GM23338 (cell line): ENCODE results near the gene FAM118B. TPM values are rescaled to one million over a fixed set of nuclear protein-coding genes. Genes with fewer than 3 reads are reported as not detected.

Experiments used
- ATAC-seq: fragments of 200-7000 bp; cut with Tn5 transposase; 3 replicates; pipeline ENCODE4 v1.9.1; 2020
- DNase-seq: peaks from one replicate; pipeline ENCODE4 v3.0.0-alpha.2; 2015; ENCODE audit warnings: low spot score
- H2AFZ ChIP-seq: fragments of 200-600 bp; sonication (generic); 2 replicates; pipeline ENCODE4 v1.8.0; 2016; ENCODE audit warnings: antibody characterized with exemption, mild to moderate bottlenecking, moderate library complexity
- H3F3A ChIP-seq: fragments of 200-600 bp; sonication (generic); replicated peaks from 2 replicates; pipeline ENCODE4 v1.8.0; 2017; ENCODE audit warnings: antibody characterized with exemption, mixed run types, low read depth
- H3K27ac ChIP-seq: fragments of 200-600 bp; sonication (generic); 2 replicates; pipeline ENCODE4 v1.6.1; 2016; ENCODE audit warnings: low read depth
- H3K27me3 ChIP-seq: fragments of 200-600 bp; sonication (generic); 2 replicates; pipeline ENCODE4 v1.8.0; 2016; ENCODE audit warnings: mild to moderate bottlenecking, mixed run types, moderate library complexity; ENCODE audit not compliant: insufficient read depth
- H3K36me3 ChIP-seq: fragments of 200-600 bp; sonication (generic); 2 replicates; pipeline ENCODE4 v1.8.0; 2016; ENCODE audit warnings: mild to moderate bottlenecking; ENCODE audit not compliant: insufficient read depth
- H3K4me1 ChIP-seq: fragments of 200-600 bp; sonication (generic); 2 replicates; pipeline ENCODE4 v1.8.0; 2016; ENCODE audit warnings: mild to moderate bottlenecking, moderate library complexity; ENCODE audit not compliant: insufficient read depth
- H3K4me2 ChIP-seq: fragments of 200-600 bp; sonication (generic); 2 replicates; pipeline ENCODE4 v1.7.1; 2017; ENCODE audit warnings: mixed run types
- H3K4me3 ChIP-seq: fragments of 200-600 bp; sonication (generic); 2 replicates; pipeline ENCODE4 v1.6.1; 2016; ENCODE audit warnings: mixed run types
- H3K79me2 ChIP-seq: fragments of 200-600 bp; sonication (generic); replicated peaks from 2 replicates; pipeline ENCODE4 v1.8.0; 2017; ENCODE audit warnings: mild to moderate bottlenecking; ENCODE audit not compliant: insufficient read depth
- H3K9me2 ChIP-seq: fragments of 200-600 bp; sonication (generic); 2 replicates; pipeline ENCODE4 v1.8.0; 2017; ENCODE audit not compliant: insufficient read depth
- H4K20me1 ChIP-seq: fragments of 200-600 bp; sonication (generic); replicated peaks from 2 replicates; pipeline ENCODE4 v1.8.0; 2017; ENCODE audit warnings: mild to moderate bottlenecking; ENCODE audit not compliant: insufficient read depth
- H3K27ac Mint-ChIP-seq: 2 replicates; pipeline ENCODE4 v1.8.0; 2020; ENCODE audit warnings: inconsistent platforms, mild to moderate bottlenecking, moderate library complexity, mixed read lengths
- H3K27me3 Mint-ChIP-seq: 3 replicates; pipeline ENCODE4 v1.8.0; 2022; ENCODE audit warnings: low read depth, mild to moderate bottlenecking, moderate library complexity, mixed read lengths, inconsistent platforms; ENCODE audit not compliant: insufficient read depth, poor library complexity
- H3K36me3 Mint-ChIP-seq: 3 replicates; pipeline ENCODE4 v1.8.0; 2021; ENCODE audit warnings: low read depth, mild to moderate bottlenecking, inconsistent platforms, moderate library complexity, mixed read lengths
- H3K4me1 Mint-ChIP-seq: 3 replicates; pipeline ENCODE4 v1.8.0; 2020; ENCODE audit warnings: mild to moderate bottlenecking, inconsistent platforms, mixed read lengths
- H3K4me3 Mint-ChIP-seq: 3 replicates; pipeline ENCODE4 v1.8.0; 2021; ENCODE audit warnings: moderate library complexity, mild to moderate bottlenecking, inconsistent platforms, mixed read lengths
- H3K9me3 Mint-ChIP-seq: 3 replicates; pipeline ENCODE4 v1.8.0; 2020; ENCODE audit warnings: moderate library complexity, mild to moderate bottlenecking, inconsistent platforms, mixed read lengths
- CREB1 ChIP-seq: fragments of 250-450 bp; sonication (Bioruptor Pico); IDR thresholded peaks from 2 replicates; pipeline ENCODE4 v1.5.0; 2020; ENCODE audit warnings: low read depth, mild to moderate bottlenecking, moderate library complexity
- EZH2phosphoT487 ChIP-seq: fragments of 200-600 bp; sonication (generic); IDR thresholded peaks from one replicate; pipeline ENCODE4 v1.8.1; 2018; ENCODE audit warnings: antibody characterized with exemption; ENCODE audit not compliant: unreplicated experiment
- JUNB ChIP-seq: IDR thresholded peaks from one replicate; pipeline ENCODE4 v1.6.1; 2016; ENCODE audit warnings: antibody characterized with exemption; ENCODE audit not compliant: unreplicated experiment
- NANOG ChIP-seq: IDR thresholded peaks from 2 replicates; pipeline ENCODE4 v1.6.1; 2016; ENCODE audit warnings: antibody characterized with exemption, borderline replicate concordance
- POLR2AphosphoS5 ChIP-seq: IDR thresholded peaks from 2 replicates; pipeline ENCODE4 v1.6.1; 2016; ENCODE audit warnings: antibody characterized with exemption, low read depth
- ZNF114 ChIP-seq: fragments of 250-450 bp; sonication (Bioruptor Pico); IDR thresholded peaks from 2 replicates; pipeline ENCODE4 v1.5.0; 2020; ENCODE audit warnings: mild to moderate bottlenecking, moderate library complexity
- polyA plus RNA-seq: library from polyadenylated mRNA; unstranded; fragments of >200 nt; fragmentation: Nextera tagmentation; extraction: Ambion mirVana; gene quantifications from 2 replicates; pipeline ENCODE4 v1.2.1, GENCODE V29; 2016
- total RNA-seq: library from RNA; depleted of rRNA; stranded (reverse); fragments of >200 nt; shearing (Covaris generic); gene quantifications from 2 replicates; pipeline ENCODE4 v1.2.3, GENCODE V29; 2014
- TF ChIP-seq, protein P1 (sequence below): IDR thresholded peaks from 2 replicates; pipeline ENCODE4 v1.6.1; 2016; ENCODE audit warnings: antibody characterized with exemption
- TF ChIP-seq, protein P2 (sequence below): fragments of 250-450 bp; sonication (Bioruptor Pico); IDR thresholded peaks from 2 replicates; pipeline ENCODE4 v1.5.0; 2020; ENCODE audit warnings: mild to moderate bottlenecking, moderate library complexity
- TF ChIP-seq, protein P3 (sequence below): IDR thresholded peaks from one replicate; pipeline ENCODE4 v1.6.1; 2018; ENCODE audit warnings: antibody characterized with exemption; ENCODE audit not compliant: unreplicated experiment

The FAM118B gene
- total and polyA plus RNA-seq, 2 experiments from 2014 or later: 33.7 to 43.4 TPM

DNA sequence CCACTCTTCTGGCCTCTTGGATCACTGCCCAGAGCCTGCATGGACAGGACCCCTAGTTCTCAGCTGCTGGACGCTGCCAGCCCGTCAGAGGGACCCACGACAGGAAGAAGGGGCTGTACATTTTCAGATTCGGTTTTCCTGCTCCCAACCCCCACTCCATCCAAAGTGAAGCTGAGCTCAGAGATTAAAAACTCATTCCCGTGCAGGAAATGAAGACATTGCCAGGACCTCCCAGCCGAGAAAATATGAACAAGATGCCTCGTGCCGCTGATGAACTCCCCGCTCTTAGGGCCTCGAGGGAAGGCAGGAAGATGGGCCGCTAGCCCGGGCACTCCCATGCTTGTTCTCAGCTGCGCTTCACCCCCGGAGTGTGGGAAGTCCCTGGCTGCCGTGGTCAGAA is 36.2 kb upstream of the FAM118B start:
- no peaks in the 10 kb centered on the region for H3K27me3 ChIP-seq
- no peak overlapping the region for H2AFZ ChIP-seq
- TF ChIP-seq JUNB (no peak), POLR2AphosphoS5 (no peak), ZNF114 (no peak), NANOG (no peak), CREB1 (CRISPR knock-in tag) (no peak), EZH2phosphoT487 (no peak)
- TF ChIP-seq, protein P1, sequence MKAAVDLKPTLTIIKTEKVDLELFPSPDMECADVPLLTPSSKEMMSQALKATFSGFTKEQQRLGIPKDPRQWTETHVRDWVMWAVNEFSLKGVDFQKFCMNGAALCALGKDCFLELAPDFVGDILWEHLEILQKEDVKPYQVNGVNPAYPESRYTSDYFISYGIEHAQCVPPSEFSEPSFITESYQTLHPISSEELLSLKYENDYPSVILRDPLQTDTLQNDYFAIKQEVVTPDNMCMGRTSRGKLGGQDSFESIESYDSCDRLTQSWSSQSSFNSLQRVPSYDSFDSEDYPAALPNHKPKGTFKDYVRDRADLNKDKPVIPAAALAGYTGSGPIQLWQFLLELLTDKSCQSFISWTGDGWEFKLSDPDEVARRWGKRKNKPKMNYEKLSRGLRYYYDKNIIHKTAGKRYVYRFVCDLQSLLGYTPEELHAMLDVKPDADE: no peak
- TF ChIP-seq, protein P2, sequence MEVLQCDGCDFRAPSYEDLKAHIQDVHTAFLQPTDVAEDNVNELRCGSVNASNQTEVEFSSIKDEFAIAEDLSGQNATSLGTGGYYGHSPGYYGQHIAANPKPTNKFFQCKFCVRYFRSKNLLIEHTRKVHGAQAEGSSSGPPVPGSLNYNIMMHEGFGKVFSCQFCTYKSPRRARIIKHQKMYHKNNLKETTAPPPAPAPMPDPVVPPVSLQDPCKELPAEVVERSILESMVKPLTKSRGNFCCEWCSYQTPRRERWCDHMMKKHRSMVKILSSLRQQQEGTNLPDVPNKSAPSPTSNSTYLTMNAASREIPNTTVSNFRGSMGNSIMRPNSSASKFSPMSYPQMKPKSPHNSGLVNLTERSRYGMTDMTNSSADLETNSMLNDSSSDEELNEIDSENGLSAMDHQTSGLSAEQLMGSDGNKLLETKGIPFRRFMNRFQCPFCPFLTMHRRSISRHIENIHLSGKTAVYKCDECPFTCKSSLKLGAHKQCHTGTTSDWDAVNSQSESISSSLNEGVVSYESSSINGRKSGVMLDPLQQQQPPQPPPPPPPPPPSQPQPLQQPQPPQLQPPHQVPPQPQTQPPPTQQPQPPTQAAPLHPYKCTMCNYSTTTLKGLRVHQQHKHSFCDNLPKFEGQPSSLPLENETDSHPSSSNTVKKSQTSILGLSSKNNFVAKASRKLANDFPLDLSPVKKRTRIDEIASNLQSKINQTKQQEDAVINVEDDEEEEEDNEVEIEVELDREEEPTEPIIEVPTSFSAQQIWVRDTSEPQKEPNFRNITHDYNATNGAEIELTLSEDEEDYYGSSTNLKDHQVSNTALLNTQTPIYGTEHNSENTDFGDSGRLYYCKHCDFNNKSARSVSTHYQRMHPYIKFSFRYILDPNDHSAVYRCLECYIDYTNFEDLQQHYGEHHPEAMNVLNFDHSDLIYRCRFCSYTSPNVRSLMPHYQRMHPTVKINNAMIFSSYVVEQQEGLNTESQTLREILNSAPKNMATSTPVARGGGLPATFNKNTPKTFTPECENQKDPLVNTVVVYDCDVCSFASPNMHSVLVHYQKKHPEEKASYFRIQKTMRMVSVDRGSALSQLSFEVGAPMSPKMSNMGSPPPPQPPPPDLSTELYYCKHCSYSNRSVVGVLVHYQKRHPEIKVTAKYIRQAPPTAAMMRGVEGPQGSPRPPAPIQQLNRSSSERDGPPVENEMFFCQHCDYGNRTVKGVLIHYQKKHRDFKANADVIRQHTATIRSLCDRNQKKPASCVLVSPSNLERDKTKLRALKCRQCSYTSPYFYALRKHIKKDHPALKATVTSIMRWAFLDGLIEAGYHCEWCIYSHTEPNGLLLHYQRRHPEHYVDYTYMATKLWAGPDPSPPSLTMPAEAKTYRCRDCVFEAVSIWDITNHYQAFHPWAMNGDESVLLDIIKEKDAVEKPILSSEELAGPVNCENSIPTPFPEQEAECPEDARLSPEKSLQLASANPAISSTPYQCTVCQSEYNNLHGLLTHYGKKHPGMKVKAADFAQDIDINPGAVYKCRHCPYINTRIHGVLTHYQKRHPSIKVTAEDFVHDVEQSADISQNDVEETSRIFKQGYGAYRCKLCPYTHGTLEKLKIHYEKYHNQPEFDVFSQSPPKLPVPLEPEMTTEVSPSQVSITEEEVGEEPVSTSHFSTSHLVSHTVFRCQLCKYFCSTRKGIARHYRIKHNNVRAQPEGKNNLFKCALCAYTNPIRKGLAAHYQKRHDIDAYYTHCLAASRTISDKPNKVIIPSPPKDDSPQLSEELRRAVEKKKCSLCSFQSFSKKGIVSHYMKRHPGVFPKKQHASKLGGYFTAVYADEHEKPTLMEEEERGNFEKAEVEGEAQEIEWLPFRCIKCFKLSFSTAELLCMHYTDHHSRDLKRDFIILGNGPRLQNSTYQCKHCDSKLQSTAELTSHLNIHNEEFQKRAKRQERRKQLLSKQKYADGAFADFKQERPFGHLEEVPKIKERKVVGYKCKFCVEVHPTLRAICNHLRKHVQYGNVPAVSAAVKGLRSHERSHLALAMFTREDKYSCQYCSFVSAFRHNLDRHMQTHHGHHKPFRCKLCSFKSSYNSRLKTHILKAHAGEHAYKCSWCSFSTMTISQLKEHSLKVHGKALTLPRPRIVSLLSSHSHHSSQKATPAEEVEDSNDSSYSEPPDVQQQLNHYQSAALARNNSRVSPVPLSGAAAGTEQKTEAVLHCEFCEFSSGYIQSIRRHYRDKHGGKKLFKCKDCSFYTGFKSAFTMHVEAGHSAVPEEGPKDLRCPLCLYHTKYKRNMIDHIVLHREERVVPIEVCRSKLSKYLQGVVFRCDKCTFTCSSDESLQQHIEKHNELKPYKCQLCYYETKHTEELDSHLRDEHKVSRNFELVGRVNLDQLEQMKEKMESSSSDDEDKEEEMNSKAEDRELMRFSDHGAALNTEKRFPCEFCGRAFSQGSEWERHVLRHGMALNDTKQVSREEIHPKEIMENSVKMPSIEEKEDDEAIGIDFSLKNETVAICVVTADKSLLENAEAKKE (CRISPR knock-in tag): no peak
- TF ChIP-seq, protein P3, sequence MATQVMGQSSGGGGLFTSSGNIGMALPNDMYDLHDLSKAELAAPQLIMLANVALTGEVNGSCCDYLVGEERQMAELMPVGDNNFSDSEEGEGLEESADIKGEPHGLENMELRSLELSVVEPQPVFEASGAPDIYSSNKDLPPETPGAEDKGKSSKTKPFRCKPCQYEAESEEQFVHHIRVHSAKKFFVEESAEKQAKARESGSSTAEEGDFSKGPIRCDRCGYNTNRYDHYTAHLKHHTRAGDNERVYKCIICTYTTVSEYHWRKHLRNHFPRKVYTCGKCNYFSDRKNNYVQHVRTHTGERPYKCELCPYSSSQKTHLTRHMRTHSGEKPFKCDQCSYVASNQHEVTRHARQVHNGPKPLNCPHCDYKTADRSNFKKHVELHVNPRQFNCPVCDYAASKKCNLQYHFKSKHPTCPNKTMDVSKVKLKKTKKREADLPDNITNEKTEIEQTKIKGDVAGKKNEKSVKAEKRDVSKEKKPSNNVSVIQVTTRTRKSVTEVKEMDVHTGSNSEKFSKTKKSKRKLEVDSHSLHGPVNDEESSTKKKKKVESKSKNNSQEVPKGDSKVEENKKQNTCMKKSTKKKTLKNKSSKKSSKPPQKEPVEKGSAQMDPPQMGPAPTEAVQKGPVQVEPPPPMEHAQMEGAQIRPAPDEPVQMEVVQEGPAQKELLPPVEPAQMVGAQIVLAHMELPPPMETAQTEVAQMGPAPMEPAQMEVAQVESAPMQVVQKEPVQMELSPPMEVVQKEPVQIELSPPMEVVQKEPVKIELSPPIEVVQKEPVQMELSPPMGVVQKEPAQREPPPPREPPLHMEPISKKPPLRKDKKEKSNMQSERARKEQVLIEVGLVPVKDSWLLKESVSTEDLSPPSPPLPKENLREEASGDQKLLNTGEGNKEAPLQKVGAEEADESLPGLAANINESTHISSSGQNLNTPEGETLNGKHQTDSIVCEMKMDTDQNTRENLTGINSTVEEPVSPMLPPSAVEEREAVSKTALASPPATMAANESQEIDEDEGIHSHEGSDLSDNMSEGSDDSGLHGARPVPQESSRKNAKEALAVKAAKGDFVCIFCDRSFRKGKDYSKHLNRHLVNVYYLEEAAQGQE: no peak
- H3K4me3 Mint-ChIP-seq: no peak overlapping the region
- H3K36me3 ChIP-seq: no peaks in the 10 kb centered on the region
- H3K27me3 Mint-ChIP-seq: peaks cover 9% of the 10 kb centered on the region
- DNase-seq: no peak
- no peak overlapping the region for H3K27ac Mint-ChIP-seq
- no peaks in the 10 kb centered on the region for H3K9me3 Mint-ChIP-seq
- H4K20me1 ChIP-seq: no peaks in the 10 kb centered on the region
- H3K9me2 ChIP-seq: no peaks in the 10 kb centered on the region
- H3F3A ChIP-seq: no peaks in the 10 kb centered on the region
- H3K4me1 Mint-ChIP-seq: peaks cover 2% of the 10 kb centered on the region; the same call in 1 of the 3 replicates
- ATAC-seq: no peak
- no peaks in the 10 kb centered on the region for H3K79me2 ChIP-seq
- H3K27ac ChIP-seq: no peak overlapping the region
- no peaks in the 10 kb centered on the region for H3K4me1 ChIP-seq
- H3K4me2 ChIP-seq: no peak overlapping the region
- H3K4me3 ChIP-seq: no peak overlapping the region
- no peaks in the 10 kb centered on the region for H3K36me3 Mint-ChIP-seq
